Parathyroid adenoma (tissue), 2 donors: ENCODE results near the gene GLIS1.
A peak's percentile ranks its signal among the peaks of the same experiment; 100 is the strongest.

Experiments used
- H2AFZ ChIP-seq: fragments of 300-600 bp; sonication (generic); one replicate; pipeline ENCODE4 v1.7.0; 2017; ENCODE audit warnings: antibody characterized with exemption, mild to moderate bottlenecking
- H3K27ac ChIP-seq: fragments of 300-600 bp; sonication (generic); one replicate; pipeline ENCODE4 v1.7.0; 2017
- H3K27me3 ChIP-seq: fragments of 300-600 bp; sonication (generic); one replicate; pipeline ENCODE4 v1.7.0; 2017; ENCODE audit warnings: low read length; ENCODE audit not compliant: control insufficient read depth, insufficient read depth
- H3K36me3 ChIP-seq: fragments of 300-600 bp; sonication (generic); one replicate; pipeline ENCODE4 v1.7.0; 2017; ENCODE audit warnings: low read length; ENCODE audit not compliant: control insufficient read depth, insufficient read depth
- H3K4me1 ChIP-seq: fragments of 300-600 bp; sonication (generic); one replicate; pipeline ENCODE4 v1.7.0; 2017; ENCODE audit warnings: control low read depth
- H3K4me2 ChIP-seq: fragments of 300-600 bp; sonication (generic); one replicate; pipeline ENCODE4 v1.7.0; 2017; ENCODE audit warnings: low read length
- H3K4me3 ChIP-seq: fragments of 300-600 bp; sonication (generic); one replicate; pipeline ENCODE4 v1.7.0; 2017; ENCODE audit warnings: low read depth, low read length
- H3K79me2 ChIP-seq: fragments of 300-600 bp; sonication (generic); one replicate; pipeline ENCODE4 v1.7.0; 2017; ENCODE audit warnings: control low read depth
- H3K9ac ChIP-seq: fragments of 300-600 bp; sonication (generic); one replicate; pipeline ENCODE4 v1.7.0; 2017; ENCODE audit warnings: mild to moderate bottlenecking
- H3K9me3 ChIP-seq: fragments of 300-600 bp; sonication (generic); one replicate; pipeline ENCODE4 v1.7.0; 2017; ENCODE audit warnings: low read length; ENCODE audit not compliant: control insufficient read depth
- TF ChIP-seq, protein P1 (sequence below): fragments of 300-600 bp; sonication (generic); IDR thresholded peaks from one replicate; pipeline ENCODE4 v1.7.0; 2017; ENCODE audit warnings: antibody characterized with exemption, mild to moderate bottlenecking
- donor health status: primary hyperparathyroidism.

The GLIS1 gene

DNA sequence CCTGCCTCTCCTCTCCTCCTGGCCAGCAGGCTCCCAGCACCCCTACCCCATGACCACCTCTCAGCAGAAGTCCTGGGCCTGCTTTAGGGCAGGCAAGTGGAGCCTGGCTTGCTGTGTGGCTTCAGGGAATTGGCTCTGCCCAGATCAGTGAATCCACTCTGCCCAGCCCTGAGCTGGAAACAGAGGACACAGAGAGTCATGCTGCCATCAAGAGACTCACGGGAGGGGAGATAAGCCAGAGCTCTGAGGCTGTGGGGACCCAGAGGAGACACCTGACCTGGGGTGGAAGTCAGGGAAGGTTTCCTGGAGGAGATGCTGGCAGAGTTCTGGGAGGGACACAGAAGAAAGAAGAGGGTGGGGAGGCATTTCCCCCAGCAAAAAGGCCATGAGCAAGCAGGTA is 54.2 kb downstream of the GLIS1 start:
- no peak overlapping the region for H3K4me2 ChIP-seq
- no peak overlapping the region for H2AFZ ChIP-seq
- no peaks in the 10 kb centered on the region for H3K79me2 ChIP-seq
- H3K4me3 ChIP-seq = no peak overlapping the region
- H3K4me1 ChIP-seq = no peaks in the 10 kb centered on the region
- H3K27ac ChIP-seq = no peak overlapping the region
- H3K9ac ChIP-seq = no peak overlapping the region
- H3K27me3 ChIP-seq = no peaks in the 10 kb centered on the region
- no peaks in the 10 kb centered on the region for H3K36me3 ChIP-seq
- no peaks in the 10 kb centered on the region for H3K9me3 ChIP-seq
- TF ChIP-seq, protein P1, sequence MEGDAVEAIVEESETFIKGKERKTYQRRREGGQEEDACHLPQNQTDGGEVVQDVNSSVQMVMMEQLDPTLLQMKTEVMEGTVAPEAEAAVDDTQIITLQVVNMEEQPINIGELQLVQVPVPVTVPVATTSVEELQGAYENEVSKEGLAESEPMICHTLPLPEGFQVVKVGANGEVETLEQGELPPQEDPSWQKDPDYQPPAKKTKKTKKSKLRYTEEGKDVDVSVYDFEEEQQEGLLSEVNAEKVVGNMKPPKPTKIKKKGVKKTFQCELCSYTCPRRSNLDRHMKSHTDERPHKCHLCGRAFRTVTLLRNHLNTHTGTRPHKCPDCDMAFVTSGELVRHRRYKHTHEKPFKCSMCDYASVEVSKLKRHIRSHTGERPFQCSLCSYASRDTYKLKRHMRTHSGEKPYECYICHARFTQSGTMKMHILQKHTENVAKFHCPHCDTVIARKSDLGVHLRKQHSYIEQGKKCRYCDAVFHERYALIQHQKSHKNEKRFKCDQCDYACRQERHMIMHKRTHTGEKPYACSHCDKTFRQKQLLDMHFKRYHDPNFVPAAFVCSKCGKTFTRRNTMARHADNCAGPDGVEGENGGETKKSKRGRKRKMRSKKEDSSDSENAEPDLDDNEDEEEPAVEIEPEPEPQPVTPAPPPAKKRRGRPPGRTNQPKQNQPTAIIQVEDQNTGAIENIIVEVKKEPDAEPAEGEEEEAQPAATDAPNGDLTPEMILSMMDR = no peak

DNA sequence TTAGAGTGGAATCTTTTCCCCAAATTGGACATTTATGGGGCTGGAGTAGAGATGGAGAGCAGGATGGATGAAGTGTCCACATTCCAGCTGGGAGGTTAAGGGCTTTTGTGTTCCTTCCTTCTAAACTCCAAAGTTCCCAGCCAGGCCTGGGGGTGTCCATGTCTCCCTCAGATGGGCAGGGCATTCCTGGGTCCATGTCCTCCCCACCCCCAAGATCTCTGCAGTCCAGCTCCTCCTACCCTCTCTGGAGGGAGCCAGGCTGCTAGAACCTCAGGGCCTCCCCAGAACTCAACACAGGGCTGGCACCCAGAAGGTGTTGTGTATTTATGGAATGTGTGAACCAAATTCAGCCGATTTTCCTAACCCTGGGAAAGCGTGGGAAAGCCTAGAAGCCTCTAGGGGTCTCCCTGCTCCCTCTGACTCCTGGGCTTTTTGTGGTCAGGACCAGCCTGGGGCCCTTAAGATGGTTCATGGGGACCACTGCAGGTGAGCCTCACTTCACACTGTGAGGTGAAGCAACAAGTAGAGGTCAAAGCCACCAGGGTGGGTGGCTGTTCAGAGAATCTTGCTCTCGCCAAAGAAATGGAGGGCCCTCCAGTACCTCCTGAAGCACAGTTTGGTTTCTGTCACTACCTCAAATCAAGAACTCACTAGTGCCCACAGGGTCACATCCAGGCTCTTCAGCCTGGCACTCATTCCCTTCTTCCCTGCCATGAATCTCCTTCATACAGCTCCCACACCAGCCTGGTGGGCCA is 54.8 kb downstream of the GLIS1 start:
- H3K4me2 ChIP-seq = no peak overlapping the region
- H2AFZ ChIP-seq = no peak overlapping the region
- H3K36me3 ChIP-seq = no peaks in the 10 kb centered on the region
- no peak overlapping the region for H3K27ac ChIP-seq
- H3K27me3 ChIP-seq = no peaks in the 10 kb centered on the region
- H3K9ac ChIP-seq = no peak overlapping the region
- TF ChIP-seq, protein P1 = no peak
- no peaks in the 10 kb centered on the region for H3K4me1 ChIP-seq
- H3K4me3 ChIP-seq = no peak overlapping the region
- H3K79me2 ChIP-seq = no peaks in the 10 kb centered on the region
- no peaks in the 10 kb centered on the region for H3K9me3 ChIP-seq

DNA sequence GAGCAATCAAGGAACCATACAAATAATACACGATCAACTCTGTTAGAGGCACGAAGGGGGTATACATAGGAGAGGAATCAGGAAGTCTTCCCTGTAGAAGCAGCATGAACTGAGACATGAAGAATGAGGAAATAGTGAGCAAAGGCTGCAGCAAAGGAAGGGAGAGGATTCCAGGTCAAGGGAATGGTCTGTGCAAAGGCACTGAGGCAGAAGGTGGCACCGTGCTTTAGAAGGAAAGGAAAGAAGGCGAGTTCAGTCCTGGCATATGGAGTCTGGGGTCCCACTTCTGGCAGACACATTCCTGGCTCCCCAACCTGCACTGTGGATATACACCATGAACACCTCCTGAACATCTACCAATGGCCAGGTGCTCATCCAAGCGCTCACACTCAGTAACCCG is 56.1 kb downstream of the GLIS1 start:
- TF ChIP-seq, protein P1 = no peak
- H3K9ac ChIP-seq = no peak overlapping the region
- H3K4me1 ChIP-seq = no peaks in the 10 kb centered on the region
- no peak overlapping the region for H2AFZ ChIP-seq
- H3K36me3 ChIP-seq = no peaks in the 10 kb centered on the region
- no peaks in the 10 kb centered on the region for H3K27me3 ChIP-seq
- no peak overlapping the region for H3K4me2 ChIP-seq
- no peak overlapping the region for H3K27ac ChIP-seq
- no peak overlapping the region for H3K4me3 ChIP-seq
- no peaks in the 10 kb centered on the region for H3K79me2 ChIP-seq
- H3K9me3 ChIP-seq = no peaks in the 10 kb centered on the region

DNA sequence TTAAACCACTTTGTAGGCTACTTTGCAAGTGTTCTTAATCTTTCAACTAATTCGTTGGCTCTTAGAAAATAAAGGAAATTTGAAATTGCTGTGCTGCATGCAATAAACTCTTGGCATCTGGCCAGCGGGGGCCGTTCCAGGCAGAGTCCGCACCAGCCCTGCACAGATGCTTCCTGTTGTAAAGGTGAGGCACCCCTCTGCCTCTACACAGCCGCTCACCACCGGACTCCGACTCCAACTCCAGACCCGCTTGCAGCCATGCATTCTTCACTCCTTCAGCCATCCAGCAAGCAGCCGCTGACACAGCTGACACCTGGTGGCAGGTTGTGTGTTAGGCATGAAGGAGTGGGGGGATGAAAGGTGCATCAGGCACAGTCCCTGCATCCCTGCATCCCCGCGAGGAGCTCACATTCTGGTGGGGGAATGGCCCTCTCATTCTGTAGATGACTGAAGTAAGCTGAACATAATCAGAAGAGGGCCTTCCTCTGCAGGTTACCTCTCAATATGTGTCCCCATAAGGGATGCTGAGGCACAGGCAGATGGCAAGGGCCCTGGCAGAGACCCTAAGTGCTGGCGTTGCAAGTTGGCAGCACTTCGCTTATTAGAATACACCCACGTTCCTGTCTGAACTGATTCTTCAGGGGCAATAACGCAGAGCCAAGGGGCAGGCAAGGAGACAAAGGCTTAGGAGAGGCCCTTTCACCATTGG is 56.8 kb downstream of the GLIS1 start:
- TF ChIP-seq, protein P1 = peak; percentile 30
- H3K4me1 ChIP-seq = no peaks in the 10 kb centered on the region
- H3K79me2 ChIP-seq = no peaks in the 10 kb centered on the region
- H3K36me3 ChIP-seq = no peaks in the 10 kb centered on the region
- no peaks in the 10 kb centered on the region for H3K27me3 ChIP-seq
- no peak overlapping the region for H3K9ac ChIP-seq
- no peak overlapping the region for H3K4me3 ChIP-seq
- H2AFZ ChIP-seq = no peak overlapping the region
- H3K9me3 ChIP-seq = no peaks in the 10 kb centered on the region
- H3K27ac ChIP-seq = no peak overlapping the region
- H3K4me2 ChIP-seq = no peak overlapping the region
